Activated CD4-positive, alpha-beta T cell treated with anti-CD3 and anti-CD28 coated beads for 24 hours (primary cell): ENCODE data around the gene LMBRD1.
"Not testable (repeated sequence)": the region's sequence is repeated elsewhere in the genome, so short reads cannot be mapped to it uniquely, and the experiment has no call there.

Experiments
- DNase-seq, 2 donors: peaks; one replicate each; pipeline ENCODE4 v3.0.0-alpha.2; 2020; ENCODE audit warnings: low read depth in 2 of 2

The LMBRD1 gene

GRCh38 chr6:69796073-69796641, 653 bp downstream of the LMBRD1 start:
- no peak for DNase-seq

- no peak for DNase-seq
These were observed 1.2 kb downstream of the LMBRD1 start for GRCh38 chr6:69795469-69796072.

- DNase-seq = no peak
These were observed 4.5 kb downstream of the LMBRD1 start for GRCh38 chr6:69792292-69792691.

- DNase-seq = no peak
These were observed 5.7 kb downstream of the LMBRD1 start for GRCh38 chr6:69791065-69791471.

GRCh38 chr6:69790629-69791028, 6.2 kb downstream of the LMBRD1 start:
- no peak for DNase-seq

- no peak for DNase-seq
These were observed 7.2 kb downstream of the LMBRD1 start for GRCh38 chr6:69789578-69789977.

GRCh38 chr6:69787436-69787835, 9.4 kb downstream of the LMBRD1 start:
- DNase-seq = not testable (repeated sequence)

- no peak for DNase-seq
These were observed 11.1 kb downstream of the LMBRD1 start for GRCh38 chr6:69785697-69786096.

- DNase-seq = no peak
These were observed 12.0 kb downstream of the LMBRD1 start for GRCh38 chr6:69784595-69785377.

GRCh38 chr6:69783108-69783507, 13.7 kb downstream of the LMBRD1 start:
- no peak for DNase-seq

GRCh38 chr6:69780585-69781178, 16.1 kb downstream of the LMBRD1 start:
- DNase-seq = no peak

GRCh38 chr6:69775941-69776340, 20.9 kb downstream of the LMBRD1 start:
- no peak for DNase-seq

GRCh38 chr6:69775585-69775849, 21.3 kb downstream of the LMBRD1 start:
- no peak for DNase-seq

GRCh38 chr6:69774740-69775584, 21.8 kb downstream of the LMBRD1 start:
- DNase-seq = no peak

GRCh38 chr6:69771158-69771906, 25.5 kb downstream of the LMBRD1 start:
- no peak for DNase-seq

- no peak for DNase-seq
These were observed 28.1 kb downstream of the LMBRD1 start for GRCh38 chr6:69768664-69769063.

- DNase-seq = no peak
These were observed 33.0 kb downstream of the LMBRD1 start for GRCh38 chr6:69763763-69764162.

- no peak for DNase-seq
These were observed 35.0 kb downstream of the LMBRD1 start for GRCh38 chr6:69761853-69762252.

GRCh38 chr6:69758214-69758613, 38.6 kb downstream of the LMBRD1 start:
- no peak for DNase-seq

GRCh38 chr6:69756907-69757306, 39.9 kb downstream of the LMBRD1 start:
- DNase-seq = no peak

GRCh38 chr6:69756366-69756765, 40.4 kb downstream of the LMBRD1 start:
- no peak for DNase-seq
